Heart left ventricle (tissue), 16 donors: ENCODE measurements around the gene CMIP. TPM values are rescaled to one million over a fixed set of nuclear protein-coding genes. Genes with fewer than 3 reads are reported as not detected.
A peak's percentile ranks its signal among the peaks of the same experiment; 100 is the strongest.

Experiments
- ATAC-seq, 4 donors: fragments of 200-7000 bp; cut with Tn5 transposase; one replicate each; pipeline ENCODE4 v1.9.1; 2020 to 2022; ENCODE audit warnings: moderate library complexity in 4 of 4, mild to moderate bottlenecking in 3 of 4, moderate number of reproducible peaks in 1 of 4
- DNase-seq, 5 donors: peaks; one replicate each; pipeline ENCODE4 v3.0.0-alpha.2; 2020
- H3K27ac ChIP-seq, 12 donors: fragments of 200-600 bp; sonication (generic) in 4 of 12; one replicate each; pipeline versions ENCODE4 v1.5.0 to v1.8.0; 2016 to 2022; ENCODE audit warnings: mild to moderate bottlenecking in 2 of 12
- H3K27me3 ChIP-seq, 9 donors: fragments of 200-600 bp; sonication (generic) in 2 of 9; one replicate each; pipeline versions ENCODE4 v1.5.1 to v1.8.0; 2016 to 2022; ENCODE audit warnings: mild to moderate bottlenecking in 3 of 9
- H3K36me3 ChIP-seq, 9 donors: fragments of 200-600 bp; sonication (generic) in 2 of 9; one replicate each; pipeline versions ENCODE4 v1.5.0 to v1.8.0; 2018 to 2022; ENCODE audit warnings: mild to moderate bottlenecking in 2 of 9
- H3K4me1 ChIP-seq, 12 donors: fragments of 200-600 bp; sonication (generic) in 4 of 12; one replicate each; pipeline versions ENCODE4 v1.5.0 to v1.8.0; 2016 to 2022; ENCODE audit warnings: mild to moderate bottlenecking in 3 of 12
- H3K4me3 ChIP-seq, 12 donors: fragments of 200-600 bp; sonication (generic) in 4 of 12; one replicate each; pipeline versions ENCODE4 v1.5.0 to v1.8.0; 2017 to 2022; ENCODE audit warnings: mild to moderate bottlenecking in 9 of 12, moderate library complexity in 4 of 12
- H3K9me3 ChIP-seq, 12 donors: fragments of 200-600 bp; sonication (generic) in 4 of 12; one replicate each; pipeline versions ENCODE4 v1.5.0 to v1.8.0; 2016 to 2022; ENCODE audit warnings: mild to moderate bottlenecking in 1 of 12
- POLR2A ChIP-seq, 2 donors: fragments of 450-650 bp; IDR thresholded peaks; one replicate each; pipeline ENCODE4 v1.6.1; 2017; ENCODE audit warnings: antibody characterized with exemption in 2 of 2, mild to moderate bottlenecking in 2 of 2, moderate library complexity in 2 of 2
- WGBS, 4 donors: extraction: QIAGEN DNeasy Blood & Tissue Kit in 2 of 4; methylation state at CpG; one replicate each; pipeline versions ENCODE4 v1.1.5 to v1.1.7; 2013 to 2018; 5-methylcytosine and 5-hydroxymethylcytosine counted together
- intact Hi-C, 10 donors: fragments of 100-400 bp; cut with DNase I; formaldehyde crosslinking; loops; one replicate each; pipeline versions ENCODE4 v1.11.1 to v1.14.2; 2022
- polyA plus RNA-seq, 2 donors: library from polyadenylated mRNA; stranded (reverse); fragments of 200-250 nt; gene quantifications; one replicate each; pipeline ENCODE4 v1.2.3, GENCODE V29; 2013
- total RNA-seq, 9 donors: library from RNA; depleted of rRNA in 2 of 9; stranded (reverse); fragments of >200 nt in 2 of 9; fragmentation: NEBNext Ultra II Directional in 3 of 9; extraction: Animal tissue kit (Norgen Biotek cat#: 25700) in 3 of 9; gene quantifications; one replicate each; pipeline versions ENCODE4 v1.1.0 to v1.2.4, GENCODE V29; 2016 to 2023
- TF ChIP-seq, protein P1 (sequence below), 12 donors: fragments of 200-600 bp; sonication (generic) in 4 of 12; IDR thresholded peaks; one replicate each; pipeline versions ENCODE4 v1.5.0 to v1.8.0; 2018 to 2022; ENCODE audit warnings: antibody characterized with exemption in 12 of 12, mild to moderate bottlenecking in 5 of 12
- donor health status: ischemic (EF 13 %, LVEDD 7.1; RV severe dilation, severe dysfunction).
- donor health status: healthy with polysubstance abuse.
- donor health status: DM: no; HTN: yes; CAD: no.
- donor health status: DM: no; HTN: no; CAD: no.
- donor health status: ischemic (EF 25% LVEDD 6.9; RV normal size, moderate dysfunction).
- donor health status: ischemic (EF 25% LVEDD 5.7; RV mildly dilated, moderate dysfunction).
- donor health status: healthy.
- donor health status: DM: yes; HTN: yes; CAD: no.
- donor health status: ischemic (EF 35%, LVEDD 5.7; RV mildly dilated, moderate dysfunction).
- donor health status: nonischemic (EF 11% LVEDD 7.7; RV severe dilation, severe dysfunction).
- donor health status: DM: yes; HTN: yes; CAD: no.
- donor health status: PGD.
- donor health status: ischemic (EF 29% LVEDD 5.4; RV normal size, mild dysfunction).
- donor health status: nonischemic (EF 23%, LVEDD 6.1; RV moderate dilation, normal function).

The CMIP gene
- total and polyA plus RNA-seq, 11 donors = 4.1 to 48.8 (median 10.6) TPM

DNA sequence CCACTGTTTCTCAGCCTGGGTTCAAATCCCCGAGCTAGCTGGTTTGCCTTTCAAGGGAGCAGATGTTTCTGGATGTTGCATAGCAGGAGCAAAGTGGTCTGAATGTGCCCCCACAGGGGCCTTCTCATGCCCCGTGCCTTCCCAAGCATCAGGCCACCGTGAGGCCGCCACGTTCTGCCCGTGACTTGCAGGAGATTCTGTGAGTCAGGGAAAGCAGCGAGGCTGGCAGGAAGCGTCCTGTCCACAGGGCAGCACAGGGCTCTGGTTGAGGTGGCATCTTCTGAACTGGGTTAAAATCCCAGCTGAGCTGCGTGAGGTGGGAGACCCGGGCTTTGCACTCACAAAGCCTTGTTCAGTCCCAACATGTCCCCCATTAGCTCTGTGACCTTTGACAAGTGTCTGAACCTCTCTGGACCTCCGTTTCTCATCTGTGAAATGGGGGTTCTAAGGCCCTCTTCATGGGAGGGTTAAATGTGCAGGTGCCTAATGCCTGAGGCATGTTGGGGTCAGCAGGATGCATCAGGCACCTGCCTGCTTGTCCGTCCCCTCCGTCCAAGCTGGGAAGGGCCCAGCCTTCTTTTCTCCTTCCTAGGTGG is 239.7 kb downstream of the CMIP start:
- 93 to 97% (median 94%) methylated on average over 10 to 13 of the region's 13 CpGs for WGBS, 4 donors
- no peak overlapping the region for H3K27ac ChIP-seq
- TF ChIP-seq POLR2A (IDR thresholded peaks at IDR 0.05) = no peak
- TF ChIP-seq, protein P1, sequence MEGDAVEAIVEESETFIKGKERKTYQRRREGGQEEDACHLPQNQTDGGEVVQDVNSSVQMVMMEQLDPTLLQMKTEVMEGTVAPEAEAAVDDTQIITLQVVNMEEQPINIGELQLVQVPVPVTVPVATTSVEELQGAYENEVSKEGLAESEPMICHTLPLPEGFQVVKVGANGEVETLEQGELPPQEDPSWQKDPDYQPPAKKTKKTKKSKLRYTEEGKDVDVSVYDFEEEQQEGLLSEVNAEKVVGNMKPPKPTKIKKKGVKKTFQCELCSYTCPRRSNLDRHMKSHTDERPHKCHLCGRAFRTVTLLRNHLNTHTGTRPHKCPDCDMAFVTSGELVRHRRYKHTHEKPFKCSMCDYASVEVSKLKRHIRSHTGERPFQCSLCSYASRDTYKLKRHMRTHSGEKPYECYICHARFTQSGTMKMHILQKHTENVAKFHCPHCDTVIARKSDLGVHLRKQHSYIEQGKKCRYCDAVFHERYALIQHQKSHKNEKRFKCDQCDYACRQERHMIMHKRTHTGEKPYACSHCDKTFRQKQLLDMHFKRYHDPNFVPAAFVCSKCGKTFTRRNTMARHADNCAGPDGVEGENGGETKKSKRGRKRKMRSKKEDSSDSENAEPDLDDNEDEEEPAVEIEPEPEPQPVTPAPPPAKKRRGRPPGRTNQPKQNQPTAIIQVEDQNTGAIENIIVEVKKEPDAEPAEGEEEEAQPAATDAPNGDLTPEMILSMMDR (IDR thresholded peaks at IDR 0.05) = no peak
- ATAC-seq = no peak
- H3K9me3 ChIP-seq = no peaks in the 10 kb centered on the region
- intact Hi-C loops = no loop called here
- no peaks in the 10 kb centered on the region for H3K27me3 ChIP-seq
- no peak overlapping the region for H3K4me3 ChIP-seq
- no peak for DNase-seq
- peaks cover 0 to 13% (median 2%) of the 10 kb centered on the region in 12 donors for H3K4me1 ChIP-seq
- peaks cover 0 to 30% (median 0%) of the 10 kb centered on the region in 9 donors for H3K36me3 ChIP-seq

- ATAC-seq = no peak
Measured at GRCh38 chr16:81684901-81685300, 240.3 kb downstream of the CMIP start.

DNA sequence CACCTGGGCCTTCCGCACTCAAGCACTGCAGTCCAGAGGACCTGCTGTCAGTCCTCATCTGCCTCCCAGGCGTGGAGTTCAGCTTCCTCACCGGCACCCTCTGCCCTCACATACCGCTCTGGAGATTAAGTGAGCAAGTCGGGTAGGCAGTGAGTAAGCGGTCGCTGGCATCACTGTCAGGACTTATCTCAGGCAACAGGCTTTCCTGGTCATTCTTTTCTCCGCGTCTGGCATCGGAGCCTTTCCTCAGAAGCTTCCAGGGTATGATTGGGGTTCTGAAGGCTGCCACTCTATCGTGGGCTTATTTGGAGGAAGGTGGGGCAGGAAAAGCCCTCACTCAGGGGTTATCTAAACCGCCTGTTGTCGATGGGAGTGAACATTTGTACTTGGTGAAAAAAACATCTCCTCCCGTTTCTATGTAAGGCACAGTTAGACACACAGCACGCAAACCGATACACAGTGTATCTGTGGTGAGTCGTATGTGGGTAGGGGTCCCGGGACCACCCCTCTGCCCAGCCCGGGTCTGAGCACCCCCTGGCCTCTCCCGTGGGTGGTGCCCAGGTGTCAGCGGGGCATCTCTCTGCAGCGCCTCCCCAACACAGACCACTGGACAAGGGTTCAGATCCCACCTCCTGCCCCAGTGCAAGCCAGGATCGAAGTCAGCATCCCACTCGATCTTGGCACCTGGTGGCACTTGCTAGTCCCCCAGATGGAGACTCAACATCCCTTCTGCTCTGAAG is 242.0 kb downstream of the CMIP start:
- Histone ChIP-seq H3K36me3 (peaks cover 0 to 16% (median 0%) of the 10 kb centered on the region in 9 donors), H3K27ac (no peak overlapping the region), H3K9me3 (no peaks in the 10 kb centered on the region), H3K27me3 (no peaks in the 10 kb centered on the region), H3K4me1 (no peaks in the 10 kb centered on the region), H3K4me3 (no peak overlapping the region)
- WGBS, 4 donors = 83 to 91% (median 86%) methylated on average over 16 to 24 of the region's 24 CpGs
- DNase-seq (no peak), ATAC-seq (peak in 2 of 4 donors; percentile 51 to 55)
- intact Hi-C loops = no loop called here
- TF ChIP-seq, protein P1 (IDR thresholded peaks at IDR 0.05) = no peak
- no peak for TF ChIP-seq POLR2A (IDR thresholded peaks at IDR 0.05)

More at GRCh38 chr16:81684901-81685300, 240.3 kb downstream of the CMIP start:
- H3K27me3 ChIP-seq = no peaks in the 10 kb centered on the region
- H3K4me1 ChIP-seq = peaks cover 0 to 8% (median 2%) of the 10 kb centered on the region in 12 donors
- DNase-seq = no peak
- H3K27ac ChIP-seq = no peak overlapping the region
- WGBS, 4 donors = 84 to 90% (median 88%) methylated on average over 9 to 12 of the region's 12 CpGs
- H3K36me3 ChIP-seq = peaks cover 0 to 24% (median 0%) of the 10 kb centered on the region in 9 donors
- intact Hi-C loops = no loop called here
- TF ChIP-seq, protein P1 (IDR thresholded peaks at IDR 0.05) = no peak
- no peaks in the 10 kb centered on the region for H3K9me3 ChIP-seq
- no peak overlapping the region for H3K4me3 ChIP-seq

- Histone ChIP-seq H3K36me3 (peaks cover 0 to 19% (median 3%) of the 10 kb centered on the region in 9 donors), H3K27ac (no peak overlapping the region), H3K9me3 (no peaks in the 10 kb centered on the region), H3K4me1 (no peaks in the 10 kb centered on the region), H3K27me3 (no peaks in the 10 kb centered on the region), H3K4me3 (no peak overlapping the region)
- 96 to 100% (median 98%) methylated on average over 5 to 7 of the region's 7 CpGs for WGBS, 4 donors
- peak in 1 of 4 donors; percentile 7 for ATAC-seq
- DNase-seq = no peak
- no peak for TF ChIP-seq POLR2A (IDR thresholded peaks at IDR 0.05)
- TF ChIP-seq, protein P1 (IDR thresholded peaks at IDR 0.05) = no peak
- intact Hi-C loops = no loop called here
Measured at GRCh38 chr16:81687131-81687456, 242.5 kb downstream of the CMIP start.
